ENCODE data around the gene CCR8.

CCR8 gene

GRCh38 chr3:39378088-39378487 lies 48.6 kb downstream of the CCR8 start:
- H3K4me3 ChIP-seq (replicated peaks; ENCODE audit: insufficient read depth, low read length) = no peak overlapping the region
- H3K27ac ChIP-seq (replicated peaks) = no peak overlapping the region
- peak in 1 of 2 experiments; percentile 45 for DNase-seq (ENCODE audit: low read depth in 1 of 2, low spot score in 1 of 2)
- no peaks in the 10 kb centered on the region for H3K27me3 ChIP-seq (ENCODE audit: insufficient read depth, poor library complexity, severe bottlenecking)
- TF ChIP-seq, protein P1, sequence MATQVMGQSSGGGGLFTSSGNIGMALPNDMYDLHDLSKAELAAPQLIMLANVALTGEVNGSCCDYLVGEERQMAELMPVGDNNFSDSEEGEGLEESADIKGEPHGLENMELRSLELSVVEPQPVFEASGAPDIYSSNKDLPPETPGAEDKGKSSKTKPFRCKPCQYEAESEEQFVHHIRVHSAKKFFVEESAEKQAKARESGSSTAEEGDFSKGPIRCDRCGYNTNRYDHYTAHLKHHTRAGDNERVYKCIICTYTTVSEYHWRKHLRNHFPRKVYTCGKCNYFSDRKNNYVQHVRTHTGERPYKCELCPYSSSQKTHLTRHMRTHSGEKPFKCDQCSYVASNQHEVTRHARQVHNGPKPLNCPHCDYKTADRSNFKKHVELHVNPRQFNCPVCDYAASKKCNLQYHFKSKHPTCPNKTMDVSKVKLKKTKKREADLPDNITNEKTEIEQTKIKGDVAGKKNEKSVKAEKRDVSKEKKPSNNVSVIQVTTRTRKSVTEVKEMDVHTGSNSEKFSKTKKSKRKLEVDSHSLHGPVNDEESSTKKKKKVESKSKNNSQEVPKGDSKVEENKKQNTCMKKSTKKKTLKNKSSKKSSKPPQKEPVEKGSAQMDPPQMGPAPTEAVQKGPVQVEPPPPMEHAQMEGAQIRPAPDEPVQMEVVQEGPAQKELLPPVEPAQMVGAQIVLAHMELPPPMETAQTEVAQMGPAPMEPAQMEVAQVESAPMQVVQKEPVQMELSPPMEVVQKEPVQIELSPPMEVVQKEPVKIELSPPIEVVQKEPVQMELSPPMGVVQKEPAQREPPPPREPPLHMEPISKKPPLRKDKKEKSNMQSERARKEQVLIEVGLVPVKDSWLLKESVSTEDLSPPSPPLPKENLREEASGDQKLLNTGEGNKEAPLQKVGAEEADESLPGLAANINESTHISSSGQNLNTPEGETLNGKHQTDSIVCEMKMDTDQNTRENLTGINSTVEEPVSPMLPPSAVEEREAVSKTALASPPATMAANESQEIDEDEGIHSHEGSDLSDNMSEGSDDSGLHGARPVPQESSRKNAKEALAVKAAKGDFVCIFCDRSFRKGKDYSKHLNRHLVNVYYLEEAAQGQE (IDR thresholded peaks at IDR 0.05; ENCODE audit: insufficient replicate concordance, low read depth) = no peak
- TF ChIP-seq GABPA (IDR thresholded peaks at IDR 0.05; ENCODE audit: low read depth) = no peak
- peak; percentile 64 for TF ChIP-seq CTCF (IDR thresholded peaks at IDR 0.05; ENCODE audit: insufficient read depth, low read length)

DNA sequence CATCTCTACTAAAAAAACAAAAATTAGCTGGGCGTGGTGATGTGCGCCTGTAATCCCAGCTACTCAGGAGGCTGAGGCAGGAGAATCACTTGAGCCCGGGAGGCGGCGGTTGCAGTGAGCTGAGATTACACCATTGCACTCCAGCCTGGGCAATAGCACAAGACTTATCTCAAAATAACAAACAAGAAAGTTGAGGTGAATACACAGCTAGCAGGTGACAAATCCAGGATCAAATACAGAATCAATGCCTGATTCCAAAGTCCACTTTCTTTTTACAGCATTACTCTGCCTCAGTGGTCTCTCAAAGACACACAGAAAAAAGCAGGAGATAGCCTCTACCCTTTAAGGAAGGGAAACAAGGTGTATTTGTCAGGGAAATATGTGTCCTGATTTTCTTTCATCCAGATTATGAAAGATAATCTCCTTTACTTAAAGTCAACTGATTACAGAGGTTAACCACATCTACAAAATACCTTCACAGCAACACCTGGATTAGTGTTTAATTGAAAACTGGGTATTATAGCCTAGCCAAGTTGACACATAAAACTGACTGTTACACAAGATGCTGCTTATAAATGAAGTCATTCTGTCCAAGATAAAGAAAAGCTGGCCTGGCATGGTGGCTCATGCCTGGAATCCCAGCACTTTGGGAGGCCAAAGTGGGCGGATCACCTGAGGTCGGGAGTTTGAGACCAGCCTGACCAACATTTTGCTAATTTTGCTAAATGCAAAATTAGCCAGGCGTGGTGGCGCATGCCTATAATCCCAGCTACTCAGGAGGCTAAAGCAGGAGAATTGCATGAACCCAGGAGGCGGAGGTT lies 49.7 kb downstream of the CCR8 start:
- Histone ChIP-seq H3K27ac (replicated peaks) (no peak overlapping the region), H3K27me3 (ENCODE audit: insufficient read depth, poor library complexity, severe bottlenecking) (no peaks in the 10 kb centered on the region), H3K4me3 (replicated peaks; ENCODE audit: insufficient read depth, low read length) (no peak overlapping the region)
- TF ChIP-seq CTCF (IDR thresholded peaks at IDR 0.05; ENCODE audit: insufficient read depth, low read length) = no peak
- no peak for TF ChIP-seq POLR2AphosphoS5 (IDR thresholded peaks at IDR 0.05; ENCODE audit: low read depth)
- no peak for TF ChIP-seq GABPA (IDR thresholded peaks at IDR 0.05; ENCODE audit: low read depth)
- no peak for TF ChIP-seq SPI1 (IDR thresholded peaks at IDR 0.05; ENCODE audit: borderline replicate concordance, low read depth)
- TF ChIP-seq, protein P1 (IDR thresholded peaks at IDR 0.05; ENCODE audit: insufficient replicate concordance, low read depth) = no peak
- DNase-seq (ENCODE audit: low read depth in 1 of 2, low spot score in 1 of 2) = no peak

GRCh38 chr3:39379778-39380155 lies 50.3 kb downstream of the CCR8 start:
- no peak overlapping the region for H3K27ac ChIP-seq (replicated peaks)
- TF ChIP-seq POLR2AphosphoS5 (IDR thresholded peaks at IDR 0.05; ENCODE audit: low read depth) (no peak), CTCF (IDR thresholded peaks at IDR 0.05; ENCODE audit: insufficient read depth, low read length) (no peak), SPI1 (IDR thresholded peaks at IDR 0.05; ENCODE audit: borderline replicate concordance, low read depth) (no peak), GABPA (IDR thresholded peaks at IDR 0.05; ENCODE audit: low read depth) (no peak)
- TF ChIP-seq, protein P1 (IDR thresholded peaks at IDR 0.05; ENCODE audit: insufficient replicate concordance, low read depth) = no peak
- H3K27me3 ChIP-seq (ENCODE audit: insufficient read depth, poor library complexity, severe bottlenecking) = no peaks in the 10 kb centered on the region
- no peak overlapping the region for H3K4me3 ChIP-seq (replicated peaks; ENCODE audit: insufficient read depth, low read length)
- DNase-seq (ENCODE audit: low read depth in 1 of 2, low spot score in 1 of 2) = no peak
